Natural killer cell (primary cell): ENCODE data around the gene AKAP13. TPM values are rescaled to one million over a fixed set of nuclear protein-coding genes. Genes with fewer than 3 reads are reported as not detected.

ENCODE experiments used
- ATAC-seq, 3 donors: fragments of 150-1000 bp in 2 of 3; fragments of 200-7000 bp in 1 of 3; cut with Tn5 transposase; 1 replicate in 1 of 3; 2 replicates in 2 of 3; pipeline ENCODE4 v1.10.0; 2021; ENCODE audit warnings: mild to moderate bottlenecking in 2 of 3, moderate library complexity in 2 of 3
- DNase-seq, 2 donors: peaks; one replicate each; pipeline versions ENCODE4 v3.0.0 to v3.0.0-alpha.2; 2013 to 2021; ENCODE audit warnings: mixed read lengths in 1 of 2
- H3K27ac ChIP-seq: one replicate; pipeline ENCODE4 v1.5.1; 2013; ENCODE audit warnings: mild to moderate bottlenecking, low read length
- H3K27me3 ChIP-seq: one replicate; pipeline ENCODE4 v1.6.1; 2013; ENCODE audit warnings: low read length; ENCODE audit not compliant: control insufficient read depth, insufficient read depth
- H3K36me3 ChIP-seq: one replicate; pipeline ENCODE4 v1.6.1; 2013; ENCODE audit warnings: low read length; ENCODE audit not compliant: control insufficient read depth, insufficient read depth
- H3K4me1 ChIP-seq: one replicate; pipeline ENCODE4 v1.6.1; 2013; ENCODE audit warnings: low read length; ENCODE audit not compliant: control insufficient read depth, insufficient read depth
- H3K4me3 ChIP-seq: one replicate; pipeline ENCODE4 v1.5.1; 2013; ENCODE audit warnings: low read length
- H3K9me3 ChIP-seq: one replicate; pipeline ENCODE4 v1.6.1; 2013; ENCODE audit warnings: low read length; ENCODE audit not compliant: control insufficient read depth, insufficient read depth
- H3K27ac Mint-ChIP-seq, 2 donors: one replicate each; pipeline ENCODE4 v1.8.0; 2022; ENCODE audit warnings: mild to moderate bottlenecking in 2 of 2, mixed read lengths in 2 of 2, moderate library complexity in 1 of 2
- H3K27me3 Mint-ChIP-seq, 2 donors: one replicate each; pipeline ENCODE4 v1.8.0; 2022; ENCODE audit warnings: low read depth in 2 of 2, mixed read lengths in 2 of 2
- H3K36me3 Mint-ChIP-seq: one replicate; pipeline ENCODE4 v1.8.0; 2022; ENCODE audit warnings: mixed read lengths
- H3K4me1 Mint-ChIP-seq, 2 donors: one replicate each; pipeline ENCODE4 v1.8.0; 2022; ENCODE audit warnings: mixed read lengths in 2 of 2
- H3K4me3 Mint-ChIP-seq: one replicate; pipeline ENCODE4 v1.8.0; 2022; ENCODE audit warnings: mild to moderate bottlenecking, moderate library complexity, mixed read lengths
- H3K9me3 Mint-ChIP-seq, 2 donors: one replicate each; pipeline ENCODE4 v1.8.0; 2022; ENCODE audit warnings: mixed read lengths in 2 of 2
- CTCF ChIP-seq: fragments of 200-600 bp; IDR thresholded peaks from one replicate; pipeline ENCODE4 v1.8.0; 2022; ENCODE audit warnings: antibody characterized with exemption
- WGBS: methylation state at CpG from one replicate; pipeline ENCODE4 v1.1.7; 2013; ENCODE audit warnings: missing lambda C conversion rate; ENCODE audit not compliant: insufficient coverage; 5-methylcytosine and 5-hydroxymethylcytosine counted together
- intact Hi-C: fragments of 100-400 bp; cut with micrococcal nuclease; formaldehyde crosslinking; loops from one replicate; pipeline ENCODE4 v1.14.2; 2022
- total RNA-seq, 4 donors: library from RNA; stranded (reverse); fragments of 120-200 nt in 1 of 4; gene quantifications; one replicate each; pipeline versions ENCODE4 v1.2.3 to v1.2.4, GENCODE V29; 2013 to 2022

The AKAP13 gene
- total RNA-seq, 3 donors from 2014 or later (not counting 1 experiment from before 2014, with no cell fraction given) = 573 to 661 (median 647) TPM

- no peak for TF ChIP-seq CTCF
- Histone ChIP-seq H3K27me3 (no peaks in the 10 kb centered on the region), H3K9me3 (no peaks in the 10 kb centered on the region), H3K36me3 (peaks cover 28% of the 10 kb centered on the region), H3K4me3 (no peak overlapping the region), H3K27ac (no peak overlapping the region), H3K4me1 (no peaks in the 10 kb centered on the region)
- ATAC-seq (no peak), DNase-seq (no peak)
- no peak overlapping the region for H3K27ac Mint-ChIP-seq
- intact Hi-C loops = loop anchor here (5.0 kb wide), 1 partner anchor 39 kb away; no protein-coding TSS in a partner anchor
- peaks cover 15 to 19% of the 10 kb centered on the region in 2 donors for H3K4me1 Mint-ChIP-seq
- no peaks in the 10 kb centered on the region for H3K27me3 Mint-ChIP-seq
- WGBS = 92% methylated on average over 1 of the region's 1 CpG
- H3K9me3 Mint-ChIP-seq = no peaks in the 10 kb centered on the region
- H3K36me3 Mint-ChIP-seq = peaks cover 17% of the 10 kb centered on the region
- no peak overlapping the region for H3K4me3 Mint-ChIP-seq
Observed at GRCh38 chr15:85607842-85608241, 227.4 kb downstream of the AKAP13 start.

GRCh38 chr15:85609492-85609891 is 229.1 kb downstream of the AKAP13 start:
- TF ChIP-seq CTCF = no peak
- Histone ChIP-seq H3K9me3 (no peaks in the 10 kb centered on the region), H3K27ac (no peak overlapping the region), H3K36me3 (peaks cover 20% of the 10 kb centered on the region), H3K4me1 (no peaks in the 10 kb centered on the region), H3K4me3 (no peak overlapping the region), H3K27me3 (no peaks in the 10 kb centered on the region)
- Mint-ChIP-seq H3K4me3 (no peak overlapping the region), H3K27ac (no peak overlapping the region), H3K4me1 (peaks cover 10 to 11% of the 10 kb centered on the region in 2 donors), H3K27me3 (no peaks in the 10 kb centered on the region), H3K9me3 (no peaks in the 10 kb centered on the region), H3K36me3 (peaks cover 9% of the 10 kb centered on the region)
- no peak for ATAC-seq
- DNase-seq = no peak
- WGBS = 82% methylated on average over 2 of the region's 3 CpGs
- intact Hi-C loops = loop anchor here (5.0 kb wide), 1 partner anchor 38 kb away; no protein-coding TSS in a partner anchor

- Histone ChIP-seq H3K27me3 (no peaks in the 10 kb centered on the region), H3K4me3 (no peak overlapping the region), H3K9me3 (no peaks in the 10 kb centered on the region), H3K27ac (no peak overlapping the region), H3K36me3 (peaks cover 17% of the 10 kb centered on the region), H3K4me1 (no peaks in the 10 kb centered on the region)
- no peaks in the 10 kb centered on the region for H3K9me3 Mint-ChIP-seq
- ATAC-seq = no peak
- peaks cover 9% of the 10 kb centered on the region for H3K36me3 Mint-ChIP-seq
- TF ChIP-seq CTCF = no peak
- H3K4me1 Mint-ChIP-seq = peaks cover 17 to 23% of the 10 kb centered on the region in 2 donors
- WGBS = 92% methylated on average over 7 of the region's 7 CpGs
- no peak overlapping the region for H3K4me3 Mint-ChIP-seq
- H3K27me3 Mint-ChIP-seq = no peaks in the 10 kb centered on the region
- intact Hi-C loops = no loop called here
- DNase-seq = no peak
- H3K27ac Mint-ChIP-seq = peak overlapping the region; percentile 1 to 40
Observed at GRCh38 chr15:85611361-85611760, 231.0 kb downstream of the AKAP13 start.

- no peak for ATAC-seq
- H3K4me3 Mint-ChIP-seq = no peak overlapping the region
- intact Hi-C loops = no loop called here
- H3K4me3 ChIP-seq = no peak overlapping the region
- no peaks in the 10 kb centered on the region for H3K9me3 ChIP-seq
- peaks cover 2% of the 10 kb centered on the region for H3K4me1 ChIP-seq
- H3K36me3 ChIP-seq = peaks cover 17% of the 10 kb centered on the region
- H3K36me3 Mint-ChIP-seq = peaks cover 9% of the 10 kb centered on the region
- 85% methylated on average over 4 of the region's 5 CpGs for WGBS
- peak overlapping the region in 1 of 2 donors; percentile 53 for H3K27ac Mint-ChIP-seq
- H3K4me1 Mint-ChIP-seq = peaks cover 22 to 25% of the 10 kb centered on the region in 2 donors
- H3K9me3 Mint-ChIP-seq = no peaks in the 10 kb centered on the region
- no peak for TF ChIP-seq CTCF
- no peak for DNase-seq
- H3K27me3 Mint-ChIP-seq = no peaks in the 10 kb centered on the region
- H3K27me3 ChIP-seq = no peaks in the 10 kb centered on the region
- H3K27ac ChIP-seq = no peak overlapping the region
Observed at GRCh38 chr15:85614059-85614458, 233.7 kb downstream of the AKAP13 start.
